ENCODE results near the gene WWTR1. TPM values are rescaled to one million over a fixed set of nuclear protein-coding genes. Genes with fewer than 3 reads are reported as not detected.

WWTR1 gene
- total and polyA plus RNA-seq, 2 of the 8 experiments (the other 6 are each of a cell fraction or from before 2014, with no cell fraction given) = 15.7 to 18.6 TPM

DNA sequence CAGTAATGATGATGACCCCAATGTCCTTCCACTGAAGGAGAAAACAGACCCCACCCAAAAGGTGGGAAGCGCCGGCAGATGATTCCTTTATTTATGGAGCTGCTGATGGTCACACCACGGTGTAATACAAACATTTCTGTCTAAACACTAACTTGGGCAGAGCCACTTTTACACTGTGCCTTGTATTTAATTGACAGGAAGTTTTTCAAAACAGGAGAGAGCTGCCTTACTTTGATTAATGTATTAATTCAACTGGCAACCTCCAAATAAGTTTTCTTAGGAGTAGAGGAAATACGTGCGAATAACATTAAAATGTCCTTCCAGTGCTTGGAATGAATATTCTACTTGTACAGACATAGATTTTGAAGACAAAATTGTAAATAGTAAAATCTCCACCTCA is 70.4 kb downstream of the WWTR1 start (continued):
- TF ChIP-seq KDM4A (IDR thresholded peaks at IDR 0.05; ENCODE audit: low read depth, low read length, severe bottlenecking) (no peak), CHD1 (IDR thresholded peaks at IDR 0.05; ENCODE audit: low read depth, low read length) (no peak)
